SH-SY5Y (cell line): ENCODE measurements around the gene OSBP.

ENCODE experiments used
- GATA2 ChIP-seq: IDR thresholded peaks from 2 replicates; pipeline ENCODE4 v1.6.1; 2011; ENCODE audit warnings: mild to moderate bottlenecking, low read depth, low read length
- GATA3 ChIP-seq: IDR thresholded peaks from 2 replicates; pipeline ENCODE4 v1.6.1; 2011; ENCODE audit warnings: low read depth, mild to moderate bottlenecking, low read length, moderate library complexity

- TF ChIP-seq GATA2: no peak
- no peak for TF ChIP-seq GATA3
Observed at GRCh38 chr11:59611570-59612565, 3.7 kb downstream of the OSBP start.
